GM21515 (cell line): ENCODE measurements around the gene NF2.

ENCODE experiments used
- ATAC-seq: cut with Tn5 transposase; IDR thresholded peaks from one replicate; pipeline ENCODE4 v1.9.1; 2021; ENCODE audit not compliant: unreplicated experiment

The NF2 gene

DNA sequence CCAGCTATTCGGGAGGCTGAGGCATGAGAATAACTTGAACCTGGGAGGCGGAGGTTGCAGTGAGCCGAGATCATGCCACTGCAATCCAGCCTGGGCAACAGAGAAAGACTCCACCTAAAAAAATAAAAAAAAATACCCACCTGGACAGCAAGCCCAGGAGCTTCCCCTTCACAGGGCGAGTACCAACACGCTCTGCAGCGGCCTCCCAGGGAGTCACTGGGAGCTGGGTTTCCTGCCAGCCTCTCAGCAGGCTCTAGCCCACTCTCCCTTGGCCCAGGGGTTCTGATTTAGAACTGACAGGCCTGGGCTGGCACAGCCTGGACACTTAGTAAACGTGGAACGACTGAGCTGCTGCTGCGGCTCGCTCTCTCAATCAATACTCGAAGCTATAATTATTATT lies 114.4 kb downstream of the NF2 start:
- no peak for ATAC-seq

DNA sequence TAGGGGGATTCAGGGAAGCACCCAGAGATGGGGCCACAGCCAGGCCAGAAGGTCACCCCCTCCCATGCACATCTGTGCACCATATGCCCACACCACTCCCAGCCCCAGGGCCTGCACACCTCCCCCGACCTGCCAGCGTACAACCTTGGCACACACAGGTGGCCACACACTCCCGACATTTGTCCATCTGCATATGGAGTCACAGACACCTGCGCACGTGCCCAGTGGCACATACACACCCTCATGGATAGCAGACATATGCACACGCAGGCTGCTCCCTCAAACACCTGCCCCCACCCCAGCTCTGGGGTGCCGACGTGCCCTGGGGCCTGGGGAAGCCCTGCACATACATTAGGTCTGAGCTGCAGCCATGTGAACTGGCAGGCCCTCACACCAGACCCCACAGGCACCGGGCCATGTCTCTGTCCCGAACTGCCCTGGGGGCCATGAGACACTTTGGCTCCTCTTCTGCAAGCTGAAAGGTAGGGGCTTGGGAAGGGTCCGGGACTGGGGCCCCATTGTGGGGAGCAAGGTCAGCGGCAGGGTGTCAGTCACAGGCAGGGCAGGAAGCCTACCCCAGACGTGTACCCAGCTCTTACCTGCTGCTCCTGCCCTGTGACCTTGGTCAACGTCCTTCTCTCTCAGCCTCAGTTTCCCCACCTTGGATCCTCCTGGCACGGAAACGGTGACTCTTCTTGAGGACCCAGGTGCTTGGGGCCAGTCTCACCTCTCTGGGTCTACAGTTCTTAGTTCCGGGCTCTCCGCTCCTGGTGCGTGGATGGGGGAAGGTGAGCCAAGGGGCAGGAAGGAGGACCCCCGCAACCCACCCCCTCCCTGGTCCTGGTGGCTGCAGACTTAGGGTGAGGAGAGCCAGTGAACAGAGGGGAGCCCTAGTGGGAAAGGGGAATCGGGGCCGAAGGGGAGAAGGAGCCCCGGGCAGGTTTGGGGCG lies 115.8 kb downstream of the NF2 start:
- ATAC-seq = no peak

- no peak for ATAC-seq
These were observed 116.6 kb downstream of the NF2 start, which contains the start of gene CABP7 for GRCh38 chr22:29719899-29720645. TSS of gene CABP7 (plus strand) at chr22:29720003. CDS start at chr22:29720425, 422 bp downstream.

GRCh38 chr22:29720811-29721323 lies 117.4 kb downstream of the NF2 start:
- ATAC-seq = no peak

DNA sequence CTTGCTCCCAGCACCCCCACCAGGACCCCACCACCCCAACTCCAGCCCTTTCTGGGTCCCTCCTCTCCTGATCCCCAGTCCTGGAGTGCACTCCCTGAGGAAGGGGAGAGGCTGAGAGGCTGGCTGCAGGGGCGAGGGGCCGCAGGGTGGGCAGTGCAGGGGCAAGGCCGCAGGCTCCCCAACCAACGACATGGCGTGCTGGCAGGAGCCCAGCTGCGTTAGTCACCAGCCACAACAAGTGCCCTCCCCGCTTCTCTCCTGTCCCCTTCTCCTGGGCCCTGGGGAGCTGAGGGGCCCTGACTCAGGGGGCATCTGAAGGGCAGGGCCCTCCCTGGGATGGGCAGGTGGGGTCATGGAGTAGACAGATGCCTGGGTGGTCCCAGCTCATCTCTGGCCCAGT lies 118.7 kb downstream of the NF2 start:
- no peak for ATAC-seq

DNA sequence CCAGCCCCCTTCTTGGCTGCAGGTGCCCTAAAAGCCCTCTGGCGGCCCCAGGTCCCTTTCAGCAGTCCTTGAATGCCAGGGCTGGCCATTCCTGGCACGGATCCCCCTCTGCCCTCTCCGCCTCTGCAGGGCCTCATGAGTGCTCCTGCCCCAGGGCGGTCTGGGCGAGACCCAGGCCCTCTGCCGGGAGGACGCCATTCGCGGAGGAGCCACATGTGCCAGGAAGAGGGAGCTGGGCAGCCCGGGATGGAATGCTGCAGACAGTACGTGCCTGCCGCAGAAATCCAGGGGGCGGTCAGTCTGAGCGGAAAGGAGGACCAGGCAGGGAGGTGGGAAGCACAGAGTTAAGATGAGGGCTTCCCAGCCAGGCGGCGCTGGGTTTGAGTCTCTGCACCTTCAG lies 119.2 kb downstream of the NF2 start:
- ATAC-seq = no peak

DNA sequence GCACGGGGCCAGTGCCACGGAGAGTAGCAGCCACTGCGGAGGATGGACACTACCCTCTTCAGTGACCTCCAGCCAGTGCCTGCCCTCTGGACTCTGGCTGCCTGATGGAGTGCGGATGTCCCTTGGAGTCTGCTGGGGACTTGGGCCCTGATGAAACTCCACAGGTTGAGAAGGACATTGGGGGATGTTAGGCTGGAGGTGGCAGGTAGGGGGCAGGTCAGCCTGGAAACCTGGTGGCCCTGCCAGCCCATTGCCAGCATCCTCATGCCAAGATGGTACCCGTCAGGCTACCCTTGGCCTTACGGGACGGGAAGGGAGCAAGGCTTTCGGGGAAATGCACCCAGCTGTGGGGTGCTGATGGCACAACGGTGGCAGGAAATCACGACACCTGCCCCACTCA lies 120.3 kb downstream of the NF2 start:
- ATAC-seq = no peak

DNA sequence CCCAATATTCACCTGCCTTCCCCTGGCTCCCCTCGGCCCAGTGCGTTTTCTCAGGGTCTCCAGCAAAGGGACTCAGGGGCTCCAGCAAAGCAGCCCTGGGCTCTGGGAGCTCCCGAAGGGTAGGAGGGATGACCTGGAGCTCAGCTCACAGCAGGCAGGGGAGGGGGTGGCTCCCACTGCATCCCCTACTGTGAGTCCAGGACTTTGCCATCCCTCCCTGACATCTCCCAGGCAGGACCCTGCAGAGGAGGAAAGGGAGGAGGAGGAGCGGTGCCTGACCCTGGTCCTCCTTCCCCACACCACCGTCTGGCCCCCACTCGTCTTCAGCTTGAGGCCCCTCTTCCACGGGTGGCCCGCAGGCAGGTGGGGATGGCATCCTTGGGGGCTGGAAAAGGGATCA lies 121.4 kb downstream of the NF2 start:
- ATAC-seq = no peak

- ATAC-seq = no peak
These were observed 122.7 kb downstream of the NF2 start for GRCh38 chr22:29726106-29726505.

- no peak for ATAC-seq
These were observed 123.2 kb downstream of the NF2 start for GRCh38 chr22:29726512-29727130.

- no peak for ATAC-seq
These were observed 123.7 kb downstream of the NF2 start for GRCh38 chr22:29727131-29727523.

GRCh38 chr22:29729161-29729560 lies 125.7 kb downstream of the NF2 start:
- no peak for ATAC-seq

DNA sequence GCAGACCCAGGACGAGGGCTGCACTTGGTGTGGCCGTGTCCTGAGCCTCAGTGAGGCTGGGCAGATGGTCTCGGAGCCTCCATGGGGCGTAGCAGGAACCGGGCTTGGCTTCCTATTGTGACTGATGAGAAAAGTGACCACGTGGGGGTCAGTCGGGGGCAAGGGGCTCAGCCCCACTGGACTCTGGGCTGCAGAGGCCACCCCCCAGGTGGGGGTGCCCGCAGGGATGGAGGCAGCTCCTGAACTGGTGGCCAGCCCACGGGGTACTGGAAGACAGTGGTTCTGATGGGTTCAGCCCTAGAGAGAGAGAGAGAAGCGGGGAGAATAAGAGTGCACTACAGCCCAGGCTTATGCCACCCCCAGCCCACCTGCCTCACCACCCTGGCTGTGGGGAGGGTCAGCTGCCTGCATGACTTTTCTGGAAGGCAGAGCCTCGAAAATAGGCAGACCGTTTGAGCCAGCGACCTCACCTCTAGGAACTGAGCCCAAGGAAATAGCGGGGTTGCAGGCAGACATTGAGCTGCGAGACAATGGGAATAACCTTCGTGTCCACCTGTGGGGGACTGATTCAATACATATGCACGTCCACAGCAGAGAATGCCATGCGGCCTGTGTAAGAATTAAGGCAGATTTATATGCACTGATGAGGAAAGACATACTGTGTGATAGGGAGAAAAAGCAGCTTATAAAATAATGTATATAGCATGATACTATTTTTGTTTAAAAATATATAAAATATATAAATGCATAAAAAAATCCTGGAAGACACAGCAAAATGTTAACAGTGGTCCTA lies 127.8 kb downstream of the NF2 start:
- no peak for ATAC-seq

DNA sequence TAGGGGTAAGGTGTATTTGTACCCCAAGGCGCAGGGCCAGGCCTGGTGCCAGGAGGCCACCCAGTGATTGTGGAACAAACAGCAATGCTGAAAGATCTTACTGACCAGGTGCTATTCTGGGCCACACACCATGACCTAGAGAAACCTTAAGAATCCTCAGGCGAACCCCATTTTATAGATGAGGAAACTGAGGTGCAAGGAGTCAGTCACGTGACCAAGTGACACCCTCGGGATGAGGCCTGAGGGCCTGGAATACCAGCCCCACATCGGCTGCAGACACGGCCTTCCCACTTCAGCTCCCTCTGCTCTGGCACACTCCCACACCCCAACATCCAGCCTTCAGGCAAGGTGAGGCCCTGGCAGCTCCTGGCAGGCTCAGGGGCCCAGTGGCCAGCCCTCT lies 129.4 kb downstream of the NF2 start:
- no peak for ATAC-seq

DNA sequence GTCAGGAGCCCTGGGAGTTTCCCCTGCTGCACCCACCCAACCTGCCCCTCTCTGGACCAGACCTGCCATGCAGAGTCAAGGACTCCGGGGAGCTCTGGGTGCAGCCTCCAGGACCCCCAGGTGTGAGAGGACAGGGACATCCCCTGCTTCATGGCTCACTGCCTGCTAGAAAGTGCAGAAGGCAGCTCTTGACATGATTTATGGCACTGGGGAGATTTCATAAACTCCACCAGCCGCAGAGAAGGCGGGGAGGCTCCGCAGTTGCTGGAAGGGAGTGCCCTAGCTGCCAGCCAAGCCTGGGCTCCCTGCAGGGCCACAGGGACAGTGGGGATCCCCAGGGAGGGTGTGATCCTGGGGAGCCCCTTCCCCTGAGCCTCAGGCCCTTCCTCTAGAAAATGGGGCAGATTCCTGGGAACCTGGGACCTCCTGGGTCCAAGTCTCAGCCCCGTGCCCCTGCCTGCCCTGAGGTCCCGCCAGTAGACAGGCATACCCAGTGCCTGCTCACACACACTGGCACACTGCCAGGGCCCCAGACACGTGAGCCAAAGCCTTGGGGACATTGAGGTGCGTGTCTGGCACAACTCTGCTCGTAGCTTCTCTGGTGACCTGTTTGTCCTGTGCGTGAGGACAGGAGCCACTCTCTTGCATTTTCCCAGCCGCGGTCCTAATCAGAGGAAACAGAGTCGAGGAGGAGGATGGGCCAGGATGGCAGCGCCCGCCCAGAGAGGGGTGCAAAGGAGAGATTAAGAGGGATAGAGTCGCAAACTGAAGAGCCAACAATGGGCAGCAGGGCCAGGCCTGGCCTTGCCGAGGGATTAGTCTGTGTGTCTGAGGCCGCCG lies 130.1 kb downstream of the NF2 start:
- ATAC-seq = no peak

DNA sequence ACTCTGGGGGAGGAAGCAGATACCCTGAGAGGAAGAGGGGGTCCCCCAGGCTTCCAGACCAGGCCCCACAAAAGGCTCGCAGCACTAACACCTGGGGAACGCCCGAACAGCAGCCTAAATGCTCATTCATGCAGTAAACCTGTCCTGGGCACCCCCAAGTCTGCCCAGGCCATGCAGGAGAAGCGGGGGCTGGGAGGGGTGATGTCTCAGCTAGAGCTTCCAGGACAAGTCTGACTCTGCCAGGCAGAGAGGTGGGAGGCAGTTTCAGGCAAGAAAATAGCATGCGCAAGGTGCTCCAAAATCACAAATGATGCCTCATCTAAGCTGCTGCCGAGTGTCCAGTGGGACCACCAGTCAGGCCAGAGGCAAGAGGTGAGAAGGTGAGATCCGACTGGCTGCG lies 131.0 kb downstream of the NF2 start:
- ATAC-seq = no peak

- no peak for ATAC-seq
These were observed 131.4 kb downstream of the NF2 start for GRCh38 chr22:29734838-29735237.

- no peak for ATAC-seq
These were observed 132.0 kb downstream of the NF2 start for GRCh38 chr22:29735416-29735815.

DNA sequence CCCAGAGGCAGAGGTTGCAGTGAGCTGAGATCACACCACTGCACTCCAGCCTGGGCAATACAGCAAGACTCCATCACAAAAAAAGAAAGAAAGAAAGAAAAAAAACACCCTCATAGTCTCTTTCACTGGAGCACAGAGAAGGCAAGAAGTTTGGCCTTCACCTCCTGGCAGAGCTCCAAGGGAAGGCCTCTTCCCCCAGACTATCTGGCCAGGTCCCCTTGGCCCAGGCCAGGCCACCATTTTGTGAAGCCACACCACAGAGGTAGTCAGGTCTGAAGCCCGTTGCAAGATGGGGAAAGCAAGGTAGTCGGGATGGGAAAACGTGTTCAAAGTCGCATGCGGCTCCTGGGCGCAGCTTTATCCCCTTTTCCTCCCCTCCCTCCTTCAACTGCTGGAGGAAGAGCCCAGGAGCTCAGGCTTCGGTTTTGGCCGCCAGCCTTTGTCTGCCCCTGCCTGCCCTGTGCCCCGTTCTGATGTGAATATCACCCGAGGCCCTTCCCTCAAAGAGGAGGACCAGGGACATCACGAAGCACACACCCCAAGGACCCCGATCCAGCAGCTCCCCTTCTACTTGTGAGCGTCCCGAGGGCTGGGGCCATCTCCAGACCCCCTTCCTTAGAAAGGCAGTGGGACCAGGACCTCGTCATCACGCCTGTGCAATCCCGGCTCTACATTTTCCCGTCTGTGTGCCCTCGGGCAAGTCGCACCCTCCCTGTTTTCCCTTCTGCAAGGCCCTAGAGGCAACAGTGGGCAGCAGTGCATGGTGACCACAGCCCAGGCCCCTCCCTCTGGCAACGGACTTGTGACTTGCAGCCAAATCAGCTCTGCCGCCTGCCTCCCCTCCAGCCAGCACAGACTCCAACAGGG lies 134.1 kb downstream of the NF2 start:
- no peak for ATAC-seq
